Measurements from ENCODE around the gene AOPEP. TPM values are rescaled to one million over a fixed set of nuclear protein-coding genes. Genes with fewer than 3 reads are reported as not detected.

The AOPEP gene
- total RNA-seq, 1 donor from 2014 or later = 175 TPM

DNA sequence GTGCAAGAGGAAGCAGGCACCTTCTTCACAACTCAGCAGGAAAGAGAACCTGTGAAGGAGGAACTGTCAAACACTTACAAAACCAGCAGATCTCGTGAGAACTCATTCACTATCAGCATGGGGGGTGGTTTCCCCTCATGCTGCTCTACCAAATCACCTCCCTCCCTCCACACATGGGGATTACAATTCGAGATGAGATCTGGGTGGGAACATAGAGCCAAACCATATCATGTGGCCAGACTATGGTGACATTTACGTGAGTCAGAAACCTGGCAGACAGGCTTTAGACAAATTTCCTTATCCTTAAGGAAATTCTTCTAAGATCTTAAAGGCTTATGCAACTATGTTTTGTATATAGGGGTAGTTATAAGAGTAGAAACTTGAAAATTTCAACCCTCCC lies 8.7 kb upstream of the AOPEP start:
- Histone ChIP-seq H3K9me3 (replicated peaks) (no peaks in the 10 kb centered on the region), H3K36me3 (no peaks in the 10 kb centered on the region), H3K4me1 (no peaks in the 10 kb centered on the region), H3K27me3 (ENCODE audit: low read depth) (no peaks in the 10 kb centered on the region), H3K27ac (replicated peaks) (no peak overlapping the region), H3K4me3 (no peak overlapping the region)
- TF ChIP-seq, protein P1, sequence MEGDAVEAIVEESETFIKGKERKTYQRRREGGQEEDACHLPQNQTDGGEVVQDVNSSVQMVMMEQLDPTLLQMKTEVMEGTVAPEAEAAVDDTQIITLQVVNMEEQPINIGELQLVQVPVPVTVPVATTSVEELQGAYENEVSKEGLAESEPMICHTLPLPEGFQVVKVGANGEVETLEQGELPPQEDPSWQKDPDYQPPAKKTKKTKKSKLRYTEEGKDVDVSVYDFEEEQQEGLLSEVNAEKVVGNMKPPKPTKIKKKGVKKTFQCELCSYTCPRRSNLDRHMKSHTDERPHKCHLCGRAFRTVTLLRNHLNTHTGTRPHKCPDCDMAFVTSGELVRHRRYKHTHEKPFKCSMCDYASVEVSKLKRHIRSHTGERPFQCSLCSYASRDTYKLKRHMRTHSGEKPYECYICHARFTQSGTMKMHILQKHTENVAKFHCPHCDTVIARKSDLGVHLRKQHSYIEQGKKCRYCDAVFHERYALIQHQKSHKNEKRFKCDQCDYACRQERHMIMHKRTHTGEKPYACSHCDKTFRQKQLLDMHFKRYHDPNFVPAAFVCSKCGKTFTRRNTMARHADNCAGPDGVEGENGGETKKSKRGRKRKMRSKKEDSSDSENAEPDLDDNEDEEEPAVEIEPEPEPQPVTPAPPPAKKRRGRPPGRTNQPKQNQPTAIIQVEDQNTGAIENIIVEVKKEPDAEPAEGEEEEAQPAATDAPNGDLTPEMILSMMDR (IDR thresholded peaks at IDR 0.05; ENCODE audit: borderline replicate concordance) = no peak
- intact Hi-C loops (cut with micrococcal nuclease) = no loop called here
- no peak for DNase-seq

DNA sequence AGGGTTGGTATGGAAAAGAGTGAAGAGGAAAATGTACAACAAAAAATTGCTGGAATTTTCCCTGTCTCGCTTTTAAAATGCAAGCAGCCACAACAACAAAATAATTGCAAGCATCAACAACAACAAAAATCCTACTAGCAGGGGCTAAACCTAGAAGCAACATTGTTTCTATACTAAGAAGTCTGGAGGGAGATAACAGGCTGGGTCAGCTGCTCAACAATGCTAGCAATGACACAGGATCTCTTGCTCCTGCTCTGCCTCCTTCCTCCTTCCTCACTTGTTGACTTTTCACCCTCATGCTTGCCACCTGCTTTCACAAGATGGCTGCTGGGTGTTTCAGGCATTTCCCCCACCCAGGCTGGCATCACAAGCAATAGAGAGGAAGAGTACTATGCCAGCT lies 7.6 kb upstream of the AOPEP start:
- Histone ChIP-seq H3K27me3 (ENCODE audit: low read depth) (no peaks in the 10 kb centered on the region), H3K27ac (replicated peaks) (no peak overlapping the region), H3K36me3 (no peaks in the 10 kb centered on the region), H3K4me1 (no peaks in the 10 kb centered on the region), H3K4me3 (no peak overlapping the region), H3K9me3 (replicated peaks) (no peaks in the 10 kb centered on the region)
- intact Hi-C loops (cut with micrococcal nuclease) = no loop called here
- no peak for DNase-seq
- TF ChIP-seq, protein P1 (IDR thresholded peaks at IDR 0.05; ENCODE audit: borderline replicate concordance) = no peak

DNA sequence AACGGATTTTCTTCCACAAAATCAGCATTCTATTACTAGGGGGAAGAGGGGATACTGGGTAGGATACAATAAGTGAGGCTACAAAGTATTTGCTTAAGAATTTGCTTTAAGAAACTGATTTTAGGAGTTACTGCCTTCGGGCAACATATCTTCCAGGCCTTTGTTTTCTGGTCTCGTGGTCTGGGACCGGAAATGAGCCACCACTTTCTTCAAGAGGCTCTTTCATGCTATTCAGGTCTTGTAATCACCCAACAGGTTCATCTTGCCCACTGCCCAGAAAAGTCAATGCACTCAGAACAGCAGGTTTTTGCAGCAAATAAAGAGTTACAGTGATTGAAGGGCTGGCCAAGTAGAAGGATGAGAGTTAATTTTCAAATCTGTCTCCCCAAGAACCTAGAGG lies 6.6 kb upstream of the AOPEP start:
- TF ChIP-seq, protein P1 (IDR thresholded peaks at IDR 0.05; ENCODE audit: borderline replicate concordance) = no peak
- intact Hi-C loops (cut with micrococcal nuclease) = no loop called here
- Histone ChIP-seq H3K4me1 (no peaks in the 10 kb centered on the region), H3K36me3 (no peaks in the 10 kb centered on the region), H3K4me3 (no peak overlapping the region), H3K9me3 (replicated peaks) (no peaks in the 10 kb centered on the region), H3K27ac (replicated peaks) (no peak overlapping the region), H3K27me3 (ENCODE audit: low read depth) (no peaks in the 10 kb centered on the region)
- DNase-seq = no peak

DNA sequence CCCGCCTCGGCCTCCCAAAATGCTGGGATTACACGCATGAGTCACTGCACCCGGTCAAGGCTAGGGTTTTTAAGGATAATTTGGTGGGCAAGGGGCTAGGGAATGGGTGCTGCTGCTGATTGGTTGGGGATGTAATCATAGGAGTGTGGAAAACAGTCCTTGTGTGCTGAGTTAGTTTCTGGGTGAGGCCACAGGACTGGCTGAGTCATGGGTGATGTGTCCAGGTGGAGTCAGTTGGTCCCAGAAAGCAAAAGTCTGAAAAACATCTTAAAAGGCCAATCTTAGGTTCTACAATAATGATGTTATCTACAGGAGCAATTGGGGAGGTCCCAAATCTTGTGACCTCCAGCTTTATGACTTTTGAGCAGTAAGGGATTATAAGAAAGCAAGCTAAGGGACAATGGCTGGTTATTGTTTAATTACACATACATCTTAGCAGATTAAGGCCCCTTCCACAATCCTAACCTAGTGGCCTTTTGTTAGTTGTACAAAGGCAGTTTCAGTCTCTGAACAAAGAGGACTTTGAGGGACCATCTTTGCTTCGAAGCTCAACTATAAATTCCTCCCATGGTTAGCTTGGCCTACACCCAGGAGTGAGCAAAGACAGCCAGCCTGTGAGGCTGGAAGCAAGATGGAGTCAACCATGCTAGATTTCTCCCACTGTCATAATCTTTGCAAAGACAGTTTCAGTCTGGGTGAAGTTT lies 5.5 kb upstream of the AOPEP start:
- H3K4me3 ChIP-seq = no peak overlapping the region
- H3K4me1 ChIP-seq = peaks cover 2% of the 10 kb centered on the region
- DNase-seq = no peak
- H3K27me3 ChIP-seq (ENCODE audit: low read depth) = no peaks in the 10 kb centered on the region
- TF ChIP-seq, protein P1 (IDR thresholded peaks at IDR 0.05; ENCODE audit: borderline replicate concordance) = no peak
- no peak overlapping the region for H3K27ac ChIP-seq (replicated peaks)
- H3K9me3 ChIP-seq (replicated peaks) = no peaks in the 10 kb centered on the region
- H3K36me3 ChIP-seq = no peaks in the 10 kb centered on the region
- intact Hi-C loops (cut with micrococcal nuclease) = no loop called here

DNA sequence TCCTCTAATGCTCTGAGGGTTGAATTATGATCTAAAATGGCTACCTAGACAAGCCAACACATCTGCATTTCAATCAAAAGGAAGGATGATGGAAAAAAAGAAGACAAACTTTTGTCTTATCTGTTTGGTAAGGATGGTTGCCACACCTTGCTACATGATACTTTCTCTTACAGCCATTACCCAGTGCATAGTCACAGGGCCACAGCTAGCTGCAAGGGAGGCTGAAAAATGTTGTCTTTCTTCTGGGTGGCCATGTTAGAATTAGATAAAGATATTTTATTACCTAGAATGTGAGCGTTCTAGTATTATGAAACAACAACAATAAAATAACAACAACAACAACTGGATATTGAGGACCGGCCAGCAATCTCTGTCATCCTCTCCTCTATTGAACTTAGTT lies 4.7 kb upstream of the AOPEP start:
- Histone ChIP-seq H3K4me3 (no peak overlapping the region), H3K27ac (replicated peaks) (no peak overlapping the region), H3K4me1 (peaks cover 8% of the 10 kb centered on the region), H3K27me3 (ENCODE audit: low read depth) (no peaks in the 10 kb centered on the region), H3K9me3 (replicated peaks) (no peaks in the 10 kb centered on the region), H3K36me3 (no peaks in the 10 kb centered on the region)
- intact Hi-C loops (cut with micrococcal nuclease) = no loop called here
- TF ChIP-seq, protein P1 (IDR thresholded peaks at IDR 0.05; ENCODE audit: borderline replicate concordance) = no peak
- DNase-seq = no peak
